H9 (cell line): Measurements from ENCODE around the gene GLT1D1. TPM values are rescaled to one million over a fixed set of nuclear protein-coding genes. Genes with fewer than 3 reads are reported as not detected.

Source experiments
- DNase-seq: peaks from one replicate; pipeline ENCODE4 v3.0.0-alpha.2; 2017
- H2AFZ ChIP-seq: one replicate; pipeline ENCODE4 v1.6.1; 2013; ENCODE audit warnings: mild to moderate bottlenecking, low read length, control low read depth, moderate library complexity
- H2AK5ac ChIP-seq: 2 replicates; pipeline ENCODE4 v1.6.1; 2013; ENCODE audit warnings: low read length, control low read depth, mixed read lengths; ENCODE audit not compliant: insufficient read length
- H2BK120ac ChIP-seq: one replicate; pipeline ENCODE4 v1.6.1; 2013; ENCODE audit warnings: low read depth, mild to moderate bottlenecking, low read length, control low read depth, inconsistent platforms; ENCODE audit not compliant: poor library complexity, severe bottlenecking
- H2BK12ac ChIP-seq: 2 replicates; pipeline ENCODE4 v1.6.1; 2013; ENCODE audit warnings: low read length, control low read depth, mixed read lengths, low read depth; ENCODE audit not compliant: insufficient read length
- H2BK15ac ChIP-seq: 2 replicates; pipeline ENCODE4 v1.6.1; 2013; ENCODE audit warnings: low read depth, low read length, control low read depth
- H2BK20ac ChIP-seq: one replicate; pipeline ENCODE4 v1.6.1; 2013; ENCODE audit warnings: low read depth, mild to moderate bottlenecking, low read length, control low read depth, inconsistent platforms; ENCODE audit not compliant: poor library complexity, severe bottlenecking
- H2BK5ac ChIP-seq: 2 replicates; pipeline ENCODE4 v1.6.1; 2013; ENCODE audit warnings: low read length, control low read depth, mixed read lengths; ENCODE audit not compliant: insufficient read length
- H3K14ac ChIP-seq: 2 replicates; pipeline ENCODE4 v1.6.1; 2013; ENCODE audit warnings: low read length, control low read depth; ENCODE audit not compliant: insufficient read depth
- H3K18ac ChIP-seq: 2 replicates; pipeline ENCODE4 v1.6.1; 2013; ENCODE audit warnings: low read depth, mild to moderate bottlenecking, mixed read lengths, low read length, control low read depth; ENCODE audit not compliant: insufficient read length
- H3K23ac ChIP-seq: 2 replicates; pipeline ENCODE4 v1.6.1; 2013; ENCODE audit warnings: low read length, control low read depth, mixed read lengths, low read depth; ENCODE audit not compliant: insufficient read length
- H3K23me2 ChIP-seq: 2 replicates; pipeline ENCODE4 v1.6.1; 2013; ENCODE audit warnings: low read depth, mild to moderate bottlenecking, mixed read lengths, low read length, control low read depth; ENCODE audit not compliant: insufficient read length, poor library complexity, severe bottlenecking
- H3K27ac ChIP-seq: 2 replicates; pipeline ENCODE4 v1.5.1; 2013; ENCODE audit warnings: low read length, control low read depth, mixed read lengths, low read depth; ENCODE audit not compliant: insufficient read length
- H3K27me3 ChIP-seq: 2 replicates; pipeline ENCODE4 v1.6.1; 2013; ENCODE audit warnings: low read length, control low read depth, inconsistent platforms; ENCODE audit not compliant: insufficient read depth
- H3K4ac ChIP-seq: 2 replicates; pipeline ENCODE4 v1.6.1; 2013; ENCODE audit warnings: low read depth, mild to moderate bottlenecking, control low read depth, inconsistent platforms, low read length, moderate library complexity
- H3K4me1 ChIP-seq: 2 replicates; pipeline ENCODE4 v1.6.1; 2013; ENCODE audit warnings: low read length, control low read depth, inconsistent platforms; ENCODE audit not compliant: insufficient read depth
- H3K4me2 ChIP-seq: 2 replicates; pipeline ENCODE4 v1.6.1; 2013; ENCODE audit warnings: low read length, control low read depth, mixed read lengths; ENCODE audit not compliant: insufficient read length, insufficient read depth
- H3K56ac ChIP-seq: 2 replicates; pipeline ENCODE4 v1.6.1; 2013; ENCODE audit warnings: low read depth, mild to moderate bottlenecking, mixed read lengths, low read length, control low read depth; ENCODE audit not compliant: insufficient read length
- H3K79me1 ChIP-seq: 2 replicates; pipeline ENCODE4 v1.6.1; 2013; ENCODE audit warnings: low read depth, mild to moderate bottlenecking, moderate library complexity, low read length, control low read depth, inconsistent platforms; ENCODE audit not compliant: insufficient read depth, poor library complexity, severe bottlenecking
- H3K79me2 ChIP-seq: 2 replicates; pipeline ENCODE4 v1.6.1; 2013; ENCODE audit warnings: low read length, control low read depth, inconsistent platforms; ENCODE audit not compliant: insufficient read depth
- H3K9ac ChIP-seq: 2 replicates; pipeline ENCODE4 v1.6.1; 2013; ENCODE audit warnings: low read length, control low read depth, mixed read lengths; ENCODE audit not compliant: insufficient read length; ENCODE audit errors: extremely low read depth
- H3K9me3 ChIP-seq: one replicate; pipeline ENCODE4 v1.6.1; 2013; ENCODE audit warnings: low read depth, low read length, inconsistent platforms; ENCODE audit not compliant: control insufficient read depth
- H3T11ph ChIP-seq: one replicate; pipeline ENCODE4 v1.6.1; 2013; ENCODE audit warnings: mild to moderate bottlenecking, low read length, control low read depth, inconsistent platforms
- H4K20me1 ChIP-seq: one replicate; pipeline ENCODE4 v1.6.1; 2013; ENCODE audit not compliant: control insufficient read depth, insufficient read length, insufficient read depth
- H4K5ac ChIP-seq: 2 replicates; pipeline ENCODE4 v1.6.1; 2013; ENCODE audit warnings: low read depth, mild to moderate bottlenecking, mixed read lengths, low read length, control low read depth; ENCODE audit not compliant: insufficient read length
- H4K8ac ChIP-seq: replicated peaks from 2 replicates; pipeline ENCODE4 v1.6.1; 2013; ENCODE audit warnings: low read length, control low read depth, mixed read lengths, low read depth; ENCODE audit not compliant: insufficient read length
- H4K91ac ChIP-seq: 2 replicates; pipeline ENCODE4 v1.6.1; 2013; ENCODE audit warnings: low read depth, mild to moderate bottlenecking, moderate library complexity, mixed read lengths, low read length, control low read depth; ENCODE audit not compliant: insufficient read length
- H3K27ac Mint-ChIP-seq, 3 experiments: 2 replicates in 2 of 3; 3 replicates in 1 of 3; pipeline ENCODE4 v1.8.0; 2020 to 2021; ENCODE audit warnings: mixed read lengths in 3 of 3, mild to moderate bottlenecking in 1 of 3, moderate library complexity in 1 of 3
- H3K27me3 Mint-ChIP-seq: 2 replicates; pipeline ENCODE4 v1.8.0; 2021; ENCODE audit warnings: low read depth, mild to moderate bottlenecking, moderate library complexity, mixed read lengths
- H3K36me3 Mint-ChIP-seq, 3 experiments: 2 replicates in 2 of 3; 3 replicates in 1 of 3; pipeline ENCODE4 v1.8.0; 2020 to 2021; ENCODE audit warnings: low read depth in 3 of 3, mixed read lengths in 3 of 3; ENCODE audit not compliant: insufficient read depth in 1 of 3
- H3K4me1 Mint-ChIP-seq, 2 experiments: 2 replicates each; pipeline ENCODE4 v1.8.0; 2020; ENCODE audit warnings: mixed read lengths in 2 of 2
- H3K4me3 Mint-ChIP-seq, 2 experiments: 2 replicates in 1 of 2; 3 replicates in 1 of 2; pipeline ENCODE4 v1.8.0; 2020 to 2021; ENCODE audit warnings: mild to moderate bottlenecking in 2 of 2, mixed read lengths in 2 of 2, moderate library complexity in 1 of 2
- H3K9me3 Mint-ChIP-seq, 2 experiments: 2 replicates in 1 of 2; 3 replicates in 1 of 2; pipeline ENCODE4 v1.8.0; 2020; ENCODE audit warnings: mild to moderate bottlenecking in 2 of 2, mixed read lengths in 2 of 2, moderate library complexity in 1 of 2
- CTCF ChIP-seq: fragments of 200-600 bp; sonication (generic); conservative IDR thresholded peaks from 3 replicates; pipeline ENCODE4 v1.8.0; 2021; ENCODE audit warnings: antibody characterized with exemption, mild to moderate bottlenecking
- WGBS: extraction: QIAGEN DNeasy Blood & Tissue Kit; methylation state at CpG from one replicate; pipeline ENCODE4 v1.1.7; 2013; ENCODE audit warnings: missing lambda C conversion rate, low lambda C conversion rate, mixed read lengths; ENCODE audit not compliant: insufficient read length; ENCODE audit errors: extremely low coverage; 5-methylcytosine and 5-hydroxymethylcytosine counted together
- total RNA-seq: library from RNA; stranded (reverse); gene quantifications from 2 replicates; pipeline ENCODE4 v1.2.1, GENCODE V29; 2021

Gene GLT1D1
- total RNA-seq, 1 experiment from 2014 or later, result 7.0 TPM

DNA sequence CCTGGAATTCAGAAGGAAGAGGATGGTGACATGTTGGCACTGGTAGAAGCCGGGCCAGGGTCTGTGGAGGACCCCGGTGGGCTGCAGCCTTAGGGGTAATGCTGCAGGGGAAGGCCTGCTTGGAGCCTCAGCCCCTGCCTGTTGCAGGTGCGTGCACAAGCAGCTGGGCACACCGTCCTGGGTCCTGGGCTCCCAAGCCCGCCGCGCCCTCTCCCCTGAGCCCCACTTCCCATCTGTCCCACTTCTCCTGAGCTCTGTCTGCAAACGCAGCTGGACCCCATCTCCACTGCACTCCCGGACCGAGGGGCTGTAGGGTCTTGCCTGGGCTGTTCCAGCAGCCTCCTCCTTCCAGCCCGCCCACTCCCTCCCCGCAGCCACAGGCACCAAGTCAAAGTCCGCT is 116.8 kb downstream of the GLT1D1 start:
- no peak overlapping the region for H2BK120ac ChIP-seq
- no peak overlapping the region for H4K5ac ChIP-seq
- DNase-seq, result no peak
- Mint-ChIP-seq H3K4me3 (peak overlapping the region; percentile 52 to 72; a peak in 4 of 5 replicates), H3K9me3 (no peaks in the 10 kb centered on the region), H3K36me3 (no peaks in the 10 kb centered on the region; a peak in 2 of 7 replicates), H3K4me1 (peaks cover 49 to 54% of the 10 kb centered on the region in 2 experiments), H3K27ac (peak overlapping the region in 1 of 3 experiments; percentile 72; a peak in 2 of 7 replicates), H3K27me3 (peaks cover 57% of the 10 kb centered on the region)
- no CpG with 5 or more reads among the region's 13 CpGs for WGBS
- H3K79me2 ChIP-seq, result no peaks in the 10 kb centered on the region
- H3K23ac ChIP-seq, result no peak overlapping the region
- no peak overlapping the region for H2AK5ac ChIP-seq
- H2BK12ac ChIP-seq, result no peak overlapping the region
- H2BK5ac ChIP-seq, result no peak overlapping the region
- no peak overlapping the region for H3K9ac ChIP-seq
- H3K27me3 ChIP-seq, result peaks cover 3% of the 10 kb centered on the region; the same call in 1 of the 2 replicates
- H3K27ac ChIP-seq, result no peak overlapping the region
- H2BK20ac ChIP-seq, result no peak overlapping the region
- no peak overlapping the region for H3K4ac ChIP-seq
- no peaks in the 10 kb centered on the region for H3K79me1 ChIP-seq
- H3K14ac ChIP-seq, result no peak overlapping the region
- H2BK15ac ChIP-seq, result no peak overlapping the region
- H3T11ph ChIP-seq, result no peak overlapping the region
- H3K4me1 ChIP-seq, result peaks cover 4% of the 10 kb centered on the region; the same call in 1 of the 2 replicates
- no peak overlapping the region for H2AFZ ChIP-seq
- peak overlapping the region; percentile 63 for H3K4me2 ChIP-seq
- TF ChIP-seq CTCF, result no peak
- H3K9me3 ChIP-seq, result no peaks in the 10 kb centered on the region
- H3K23me2 ChIP-seq, result no peaks in the 10 kb centered on the region
- no peak overlapping the region for H4K8ac ChIP-seq
- H4K91ac ChIP-seq, result no peak overlapping the region
- no peak overlapping the region for H3K18ac ChIP-seq
- no peak overlapping the region for H3K56ac ChIP-seq
- no peaks in the 10 kb centered on the region for H4K20me1 ChIP-seq
